Testis (tissue), 2 donors: ENCODE results near the gene EWSR1.

ENCODE experiments used
- POLR2A ChIP-seq: fragments of 450-650 bp; IDR thresholded peaks from one replicate; pipeline ENCODE4 v1.6.1; 2017; ENCODE audit warnings: antibody characterized with exemption, mild to moderate bottlenecking, moderate library complexity
- TF ChIP-seq, protein P1 (sequence below), 3 experiments: fragments of 450-650 bp in 2 of 3; fragments of 200-600 bp in 1 of 3; sonication (generic) in 1 of 3; IDR thresholded peaks; one replicate each; pipeline ENCODE4 v1.5.1; 2016 to 2019; ENCODE audit warnings: antibody characterized with exemption in 3 of 3, mild to moderate bottlenecking in 2 of 3, moderate library complexity in 1 of 3

- TF ChIP-seq, protein P1, sequence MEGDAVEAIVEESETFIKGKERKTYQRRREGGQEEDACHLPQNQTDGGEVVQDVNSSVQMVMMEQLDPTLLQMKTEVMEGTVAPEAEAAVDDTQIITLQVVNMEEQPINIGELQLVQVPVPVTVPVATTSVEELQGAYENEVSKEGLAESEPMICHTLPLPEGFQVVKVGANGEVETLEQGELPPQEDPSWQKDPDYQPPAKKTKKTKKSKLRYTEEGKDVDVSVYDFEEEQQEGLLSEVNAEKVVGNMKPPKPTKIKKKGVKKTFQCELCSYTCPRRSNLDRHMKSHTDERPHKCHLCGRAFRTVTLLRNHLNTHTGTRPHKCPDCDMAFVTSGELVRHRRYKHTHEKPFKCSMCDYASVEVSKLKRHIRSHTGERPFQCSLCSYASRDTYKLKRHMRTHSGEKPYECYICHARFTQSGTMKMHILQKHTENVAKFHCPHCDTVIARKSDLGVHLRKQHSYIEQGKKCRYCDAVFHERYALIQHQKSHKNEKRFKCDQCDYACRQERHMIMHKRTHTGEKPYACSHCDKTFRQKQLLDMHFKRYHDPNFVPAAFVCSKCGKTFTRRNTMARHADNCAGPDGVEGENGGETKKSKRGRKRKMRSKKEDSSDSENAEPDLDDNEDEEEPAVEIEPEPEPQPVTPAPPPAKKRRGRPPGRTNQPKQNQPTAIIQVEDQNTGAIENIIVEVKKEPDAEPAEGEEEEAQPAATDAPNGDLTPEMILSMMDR (IDR thresholded peaks at IDR 0.05) = no peak
- no peak for TF ChIP-seq POLR2A
These were observed 602 bp downstream of the EWSR1 start for GRCh38 chr22:29268511-29269229.
